Upper lobe of right lung (tissue), 1 donor: ENCODE measurements around the gene PAPPA2. TPM values are rescaled to one million over a fixed set of nuclear protein-coding genes. Genes with fewer than 3 reads are reported as not detected.

ENCODE experiments used
- ATAC-seq: fragments of 200-7000 bp; cut with Tn5 transposase; one replicate; pipeline ENCODE4 v1.9.1; 2020; ENCODE audit warnings: mild to moderate bottlenecking, moderate library complexity
- DNase-seq: peaks from one replicate; pipeline ENCODE4 v3.0.0-alpha.2; 2020
- H3K27ac ChIP-seq: fragments of 200-600 bp; one replicate; pipeline ENCODE4 v1.8.0; 2022
- H3K27me3 ChIP-seq: fragments of 200-600 bp; one replicate; pipeline ENCODE4 v1.8.0; 2022; ENCODE audit warnings: mild to moderate bottlenecking
- H3K36me3 ChIP-seq: fragments of 200-600 bp; one replicate; pipeline ENCODE4 v1.8.0; 2022
- H3K4me1 ChIP-seq: fragments of 200-600 bp; one replicate; pipeline ENCODE4 v1.8.0; 2022
- H3K4me3 ChIP-seq: fragments of 200-600 bp; one replicate; pipeline ENCODE4 v1.8.0; 2022; ENCODE audit warnings: mild to moderate bottlenecking
- H3K9me3 ChIP-seq: fragments of 200-600 bp; one replicate; pipeline ENCODE4 v1.8.0; 2022
- CTCF ChIP-seq: fragments of 200-600 bp; IDR thresholded peaks from one replicate; pipeline ENCODE4 v1.8.0; 2022; ENCODE audit warnings: antibody characterized with exemption
- intact Hi-C: fragments of 100-400 bp; cut with DNase I; formaldehyde crosslinking; loops from one replicate; pipeline ENCODE4 v1.11.0; 2022
- total RNA-seq: library from RNA; stranded (reverse); fragmentation: NEBNext Ultra II Directional; extraction: Animal tissue kit (Norgen Biotek cat#: 25700); gene quantifications from one replicate; pipeline ENCODE4 v1.2.1, GENCODE V29; 2021
- donor health status: DM: no; HTN: yes; CAD: no; lungs with severe emphysema.

Gene PAPPA2
- total RNA-seq, 1 donor from 2014 or later, result 0.17 TPM

GRCh38 chr1:176701151-176701866 is 238.3 kb downstream of the PAPPA2 start:
- H3K27ac ChIP-seq, result no peak overlapping the region
- DNase-seq, result no peak
- H3K36me3 ChIP-seq, result no peaks in the 10 kb centered on the region
- no peak for TF ChIP-seq CTCF
- intact Hi-C loops, result no loop called here
- H3K9me3 ChIP-seq, result no peaks in the 10 kb centered on the region
- H3K27me3 ChIP-seq, result no peaks in the 10 kb centered on the region
- no peaks in the 10 kb centered on the region for H3K4me1 ChIP-seq
- no peak overlapping the region for H3K4me3 ChIP-seq
- no peak for ATAC-seq

GRCh38 chr1:176702901-176703300 is 239.9 kb downstream of the PAPPA2 start:
- no peak overlapping the region for H3K27ac ChIP-seq
- H3K27me3 ChIP-seq, result no peaks in the 10 kb centered on the region
- no peaks in the 10 kb centered on the region for H3K9me3 ChIP-seq
- ATAC-seq (no peak), DNase-seq (no peak)
- intact Hi-C loops, result no loop called here
- no peak overlapping the region for H3K4me3 ChIP-seq
- H3K4me1 ChIP-seq, result no peaks in the 10 kb centered on the region
- H3K36me3 ChIP-seq, result no peaks in the 10 kb centered on the region
- TF ChIP-seq CTCF, result no peak

GRCh38 chr1:176705585-176705984 is 242.6 kb downstream of the PAPPA2 start:
- DNase-seq (no peak), ATAC-seq (no peak)
- Histone ChIP-seq H3K4me3 (no peak overlapping the region), H3K36me3 (no peaks in the 10 kb centered on the region), H3K27me3 (no peaks in the 10 kb centered on the region), H3K4me1 (no peaks in the 10 kb centered on the region), H3K27ac (no peak overlapping the region), H3K9me3 (no peaks in the 10 kb centered on the region)
- intact Hi-C loops, result no loop called here
- no peak for TF ChIP-seq CTCF

GRCh38 chr1:176717066-176717750 is 254.2 kb downstream of the PAPPA2 start:
- no peak overlapping the region for H3K27ac ChIP-seq
- no peaks in the 10 kb centered on the region for H3K27me3 ChIP-seq
- H3K36me3 ChIP-seq, result no peaks in the 10 kb centered on the region
- no peaks in the 10 kb centered on the region for H3K9me3 ChIP-seq
- no peak for TF ChIP-seq CTCF
- no peak overlapping the region for H3K4me3 ChIP-seq
- DNase-seq, result no peak
- H3K4me1 ChIP-seq, result no peaks in the 10 kb centered on the region
- intact Hi-C loops, result no loop called here
- no peak for ATAC-seq

- intact Hi-C loops, result no loop called here
- Histone ChIP-seq H3K4me1 (no peaks in the 10 kb centered on the region), H3K9me3 (no peaks in the 10 kb centered on the region), H3K27ac (no peak overlapping the region), H3K36me3 (no peaks in the 10 kb centered on the region), H3K4me3 (no peak overlapping the region), H3K27me3 (no peaks in the 10 kb centered on the region)
- ATAC-seq (no peak), DNase-seq (no peak)
- TF ChIP-seq CTCF, result no peak
These were observed 256.5 kb downstream of the PAPPA2 start for GRCh38 chr1:176719447-176719846.
